ENCODE data around the gene ZBTB4.

DNA sequence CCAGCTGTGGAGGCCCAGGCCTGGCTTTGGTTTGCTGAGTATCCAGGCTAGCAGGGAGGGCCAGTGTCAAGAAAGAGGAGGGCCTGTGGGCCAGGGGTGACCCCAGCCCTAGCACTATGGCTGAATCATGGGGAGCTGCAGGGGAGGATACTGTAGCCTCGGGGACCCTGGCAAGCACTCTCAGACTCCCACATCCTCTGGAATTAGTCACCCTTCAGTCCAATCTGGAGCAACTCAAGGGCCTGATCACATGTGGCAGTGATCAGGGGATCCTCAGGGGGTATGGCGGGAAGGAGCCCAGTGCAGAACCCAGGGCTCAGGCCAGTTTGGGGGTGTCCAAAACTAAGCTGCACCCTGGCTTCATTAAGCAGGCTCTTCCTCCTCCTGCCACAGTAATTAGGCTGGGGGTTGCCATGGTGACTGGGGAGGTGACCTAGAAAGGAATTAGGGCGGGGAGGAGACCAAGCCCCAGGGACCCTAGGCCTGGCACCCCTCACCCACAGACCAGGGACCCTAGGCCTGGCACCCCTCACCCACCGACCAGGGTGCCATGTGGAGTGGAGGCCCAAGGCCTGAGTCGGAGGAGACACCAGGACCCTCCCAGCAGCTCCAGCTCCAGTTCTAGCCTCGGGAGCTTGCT, 66.0 kb downstream of the ZBTB4 start:
- no peak for TF ChIP-seq POLR2AphosphoS5 (IDR thresholded peaks at IDR 0.05; ENCODE audit: low read depth, low read length)
- no peak for TF ChIP-seq POLR2A (IDR thresholded peaks at IDR 0.05; ENCODE audit: low read depth, low read length)
